ENCODE data around the gene SLC5A11.

SLC5A11 gene

DNA sequence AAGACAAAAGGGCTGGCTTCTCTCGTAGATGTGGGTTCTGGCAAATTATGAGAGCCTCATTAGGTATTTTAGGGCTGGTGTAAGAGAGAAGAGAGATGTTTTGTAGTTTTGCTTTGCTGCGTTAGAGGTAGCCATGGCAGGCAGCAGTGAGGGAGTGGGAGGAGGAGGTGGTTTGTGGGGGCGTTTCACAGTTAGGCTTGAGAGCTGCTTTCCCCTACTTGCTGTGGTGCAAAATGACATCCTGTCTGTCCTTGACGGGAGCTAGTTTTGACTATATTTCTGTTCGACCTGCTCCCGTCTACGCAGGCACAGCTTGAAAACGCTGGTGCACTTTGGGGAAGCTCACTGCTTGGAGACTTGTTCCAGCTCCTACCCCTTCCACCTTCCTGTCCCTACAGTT lies 75.5 kb downstream of the SLC5A11 start:
- no peak for DNase-seq

GRCh38 chr16:24925163-24925562 lies 79.4 kb downstream of the SLC5A11 start:
- DNase-seq: no peak

GRCh38 chr16:24929409-24929808 lies 83.6 kb downstream of the SLC5A11 start:
- no peak for DNase-seq

GRCh38 chr16:24930440-24930839 lies 84.7 kb downstream of the SLC5A11 start:
- no peak for DNase-seq

DNA sequence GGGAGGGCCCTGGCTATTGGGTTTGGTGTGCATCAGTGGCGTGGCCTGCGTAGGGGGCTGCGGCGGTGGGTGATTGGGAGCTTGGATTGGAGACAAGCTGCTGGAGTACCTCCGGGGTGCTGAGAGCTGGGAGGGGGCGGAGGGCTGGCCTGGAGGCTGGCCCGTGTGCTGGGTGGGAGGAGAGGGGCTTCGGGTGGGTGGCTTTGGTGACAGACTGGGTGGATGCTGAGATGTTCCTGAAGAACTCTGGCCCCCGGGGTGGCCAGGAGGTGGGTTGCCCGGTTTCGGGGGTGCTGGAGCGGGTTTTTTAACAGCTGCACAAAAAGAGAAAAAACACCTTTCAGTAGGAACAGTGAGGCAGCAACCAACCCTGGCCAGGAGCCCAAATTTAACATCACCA lies 85.3 kb downstream of the SLC5A11 start:
- no peak for DNase-seq

- DNase-seq: no peak
These were observed 89.6 kb downstream of the SLC5A11 start for GRCh38 chr16:24935336-24935735.

DNA sequence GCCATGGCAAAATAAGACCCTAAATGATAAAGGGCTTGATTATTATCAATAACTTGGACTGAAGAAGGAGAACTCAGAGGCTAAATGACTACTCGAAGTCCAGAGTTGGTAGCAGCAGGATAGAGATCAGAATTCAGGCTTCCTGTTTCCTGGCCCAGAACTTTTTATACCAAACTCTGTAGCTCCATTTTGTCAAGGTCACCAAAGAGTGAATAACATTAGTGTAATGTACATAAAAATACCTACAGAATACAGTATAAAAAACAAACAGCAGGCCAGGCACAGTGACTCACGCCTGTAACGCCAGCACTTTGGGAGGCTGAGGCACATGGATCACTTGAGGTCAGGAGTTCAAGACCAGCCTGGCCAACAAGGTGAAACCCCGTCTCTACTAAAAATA lies 90.4 kb downstream of the SLC5A11 start:
- DNase-seq: no peak

DNA sequence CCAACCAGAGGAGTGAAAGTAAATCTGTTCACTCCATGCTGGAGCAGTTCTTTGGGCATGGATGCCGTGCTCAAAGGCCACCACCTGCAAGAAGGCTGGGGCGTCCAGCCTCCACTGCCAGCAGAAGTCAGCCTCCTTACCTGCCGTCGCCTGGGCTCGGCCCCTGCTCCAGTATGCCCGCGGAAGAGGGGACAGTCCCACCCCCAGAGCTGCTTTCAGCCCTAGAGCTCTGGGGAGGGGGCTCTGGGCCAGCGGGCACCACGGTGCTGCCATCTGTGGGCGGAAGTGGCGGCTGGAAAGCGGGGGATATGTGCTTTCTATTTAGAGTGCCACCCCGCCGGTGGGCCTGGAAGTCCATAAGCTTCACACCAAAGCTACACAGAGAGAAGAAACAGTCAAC lies 93.5 kb downstream of the SLC5A11 start:
- DNase-seq: no peak

DNA sequence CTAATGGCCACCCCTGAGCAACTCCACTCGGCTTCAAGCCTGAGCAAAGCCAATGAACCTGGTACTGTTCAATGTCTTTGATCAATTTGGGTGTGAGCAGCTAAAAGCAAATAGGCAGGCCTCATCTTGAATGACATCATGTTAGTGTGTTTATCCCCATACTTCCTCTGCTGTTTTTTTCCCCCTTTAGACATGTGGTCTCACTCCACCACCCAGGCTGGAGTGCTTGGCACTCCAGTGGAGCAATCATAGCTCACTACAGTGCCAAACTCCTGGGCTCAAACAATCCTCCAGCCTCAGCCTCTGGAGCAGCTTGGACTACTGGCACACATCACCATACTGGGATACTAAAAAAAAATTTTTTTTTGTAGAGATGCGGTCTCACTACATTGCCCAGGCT lies 94.0 kb downstream of the SLC5A11 start:
- DNase-seq: no peak

- DNase-seq: no peak
These were observed 97.7 kb downstream of the SLC5A11 start for GRCh38 chr16:24943471-24943870.

- no peak for DNase-seq
These were observed 98.4 kb downstream of the SLC5A11 start for GRCh38 chr16:24944206-24944605.

- DNase-seq: no peak
These were observed 100.4 kb downstream of the SLC5A11 start for GRCh38 chr16:24946155-24946554.

DNA sequence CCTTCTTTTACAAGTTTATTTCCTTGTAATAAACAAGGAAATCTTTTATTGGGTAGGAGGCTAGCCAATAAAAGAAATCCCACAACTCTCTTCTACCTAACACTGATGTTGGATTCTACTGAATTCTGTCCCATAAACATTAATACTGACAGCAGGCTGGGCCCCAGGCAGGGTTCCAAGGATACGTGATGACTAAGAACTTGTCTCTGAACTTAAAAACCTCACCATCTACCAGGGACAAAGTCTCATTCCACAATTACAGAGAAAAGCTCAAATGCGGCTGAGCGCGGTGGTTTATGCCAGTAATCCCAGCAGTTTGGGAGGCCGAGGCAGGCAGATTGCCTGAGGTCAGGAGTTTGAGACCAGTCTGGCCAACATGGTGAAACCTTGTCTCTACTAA lies 104.5 kb downstream of the SLC5A11 start:
- DNase-seq: no peak

DNA sequence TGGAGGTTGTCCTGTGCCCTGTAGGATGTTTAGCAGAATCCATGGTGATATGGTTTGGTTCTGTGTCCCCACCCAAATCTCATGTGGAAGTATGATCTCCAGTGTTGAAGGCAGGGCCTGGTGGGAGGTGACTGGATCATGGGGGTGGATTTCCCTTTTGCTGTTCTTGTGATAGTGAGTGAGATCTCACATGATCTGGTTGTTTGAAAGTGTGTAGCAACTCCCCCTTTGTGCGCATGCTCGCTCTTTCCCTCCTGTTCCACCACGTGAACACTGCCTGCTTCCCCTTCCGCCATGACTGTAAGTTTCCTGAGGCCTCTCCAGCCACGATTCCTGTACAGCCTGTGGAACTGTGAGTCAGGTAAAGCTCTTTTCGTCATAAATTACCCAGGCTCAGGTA lies 107.5 kb downstream of the SLC5A11 start:
- DNase-seq: no peak

GRCh38 chr16:24953721-24954120 lies 108.0 kb downstream of the SLC5A11 start:
- DNase-seq: no peak

GRCh38 chr16:24954137-24954536 lies 108.4 kb downstream of the SLC5A11 start:
- no peak for DNase-seq

DNA sequence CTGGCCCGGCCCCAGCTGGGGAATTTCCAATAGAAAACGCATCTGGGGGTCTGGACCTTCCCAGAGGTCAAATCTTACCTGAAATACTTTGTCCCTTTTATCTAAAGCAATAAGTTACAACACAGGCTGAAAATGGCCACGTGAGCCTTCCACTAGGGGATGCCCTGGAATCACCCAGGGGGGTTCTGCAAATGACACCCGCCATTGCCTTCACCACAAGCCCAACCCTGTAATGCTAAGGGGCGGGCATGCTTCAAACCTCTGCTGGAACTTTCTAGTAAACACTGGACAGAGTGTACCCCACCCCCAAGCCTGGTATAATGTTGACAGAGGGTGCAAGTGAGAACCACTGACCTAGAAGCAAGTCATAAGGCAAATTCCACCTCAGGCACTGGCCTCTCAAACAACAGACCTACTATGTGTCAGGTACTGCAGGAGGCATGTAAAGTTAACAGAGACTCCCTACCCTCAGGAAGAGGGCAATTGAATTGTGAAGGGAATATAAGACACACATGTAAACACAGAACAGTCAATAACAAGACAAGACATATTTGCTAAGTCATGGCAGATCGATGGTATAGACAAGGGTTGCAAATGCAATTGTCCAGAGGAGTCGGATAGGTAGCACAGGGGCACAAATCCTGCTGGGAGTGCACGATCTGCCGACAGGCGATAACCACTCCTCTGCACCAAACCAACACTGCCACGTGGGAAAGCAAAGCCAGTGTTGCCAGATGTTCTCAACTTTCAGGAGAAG lies 110.4 kb downstream of the SLC5A11 start:
- DNase-seq: no peak

DNA sequence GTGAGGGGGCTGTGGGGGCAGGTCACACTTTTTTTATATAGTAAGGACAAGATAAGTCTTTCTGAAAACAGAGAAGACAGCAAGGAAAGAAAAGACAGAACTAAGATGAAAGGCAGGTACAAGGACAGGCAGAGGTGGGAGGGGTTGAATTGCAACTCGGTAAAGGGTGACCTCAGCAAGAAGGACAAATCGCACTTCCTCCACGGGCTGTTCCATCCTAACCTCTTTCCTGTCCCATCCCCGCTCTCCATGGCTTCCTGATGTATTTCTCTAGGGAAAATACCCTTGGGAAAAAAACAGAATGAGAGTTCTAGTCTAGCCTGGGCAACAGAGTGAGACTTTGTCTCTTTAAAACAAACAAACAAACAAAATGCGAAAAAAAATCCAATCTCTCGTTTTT lies 112.1 kb downstream of the SLC5A11 start:
- DNase-seq: no peak
